SKM-1 (cell line): ENCODE results near the gene VWA7.

ENCODE experiments used
- DNase-seq: peaks from one replicate; lab custom pipeline; 2025; ENCODE audit not compliant: unreplicated experiment; lab: John Stamatoyannopoulos, UW

The VWA7 gene

DNA sequence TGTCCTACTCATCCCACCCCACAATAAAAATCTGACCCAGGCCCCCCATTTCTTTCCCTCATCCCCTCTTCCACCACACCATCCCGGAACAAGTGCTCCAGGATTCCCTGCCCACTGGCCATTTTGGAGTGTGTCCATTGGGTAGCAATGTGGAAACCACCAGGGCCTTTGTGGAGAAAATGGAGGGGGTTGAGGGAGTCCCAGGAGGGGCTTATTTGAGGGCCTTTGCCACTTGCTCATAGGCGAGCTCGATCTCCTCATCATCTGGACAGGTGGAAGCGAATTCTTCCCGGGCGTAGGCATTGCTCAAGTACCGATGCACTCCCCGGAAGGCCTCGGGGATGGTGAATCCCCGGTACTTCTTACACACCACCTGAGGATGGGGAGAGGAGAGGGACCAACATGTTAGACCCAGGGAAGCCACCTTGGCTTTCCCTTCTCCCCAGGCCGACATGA lies 46.5 kb downstream of the VWA7 start:
- no peak for DNase-seq

DNA sequence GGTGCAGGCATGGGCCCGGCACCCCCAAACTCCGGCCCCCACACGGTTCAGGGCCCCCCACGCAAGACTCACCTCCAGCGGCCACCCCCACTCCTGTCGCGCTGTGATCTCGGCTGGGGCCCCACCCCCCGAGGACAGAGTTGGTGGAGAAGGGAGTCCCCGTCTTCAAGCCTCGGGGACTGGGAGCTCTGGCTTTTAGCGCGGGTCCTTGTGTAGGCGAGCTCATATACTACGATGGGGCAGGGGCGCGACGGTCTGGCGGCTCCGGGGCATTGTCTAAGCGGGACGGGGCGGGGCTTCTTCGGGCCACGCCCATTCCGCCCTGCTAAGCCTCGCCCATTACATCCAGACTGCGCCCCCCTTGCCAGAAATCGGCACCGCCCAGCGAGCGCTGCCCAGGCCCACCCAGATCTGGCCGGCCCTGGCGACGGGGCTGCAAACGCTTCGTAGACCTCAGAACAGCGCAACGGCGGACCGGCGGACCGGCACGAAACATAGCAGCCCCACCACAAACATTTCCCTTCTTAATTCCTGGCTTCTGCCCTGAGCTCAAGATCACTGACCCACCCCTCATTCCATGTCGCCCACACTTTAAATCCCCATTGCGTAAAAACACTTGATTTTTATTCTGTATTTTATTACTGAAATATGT lies 47.0 kb downstream of the VWA7 start:
- no peak for DNase-seq

DNA sequence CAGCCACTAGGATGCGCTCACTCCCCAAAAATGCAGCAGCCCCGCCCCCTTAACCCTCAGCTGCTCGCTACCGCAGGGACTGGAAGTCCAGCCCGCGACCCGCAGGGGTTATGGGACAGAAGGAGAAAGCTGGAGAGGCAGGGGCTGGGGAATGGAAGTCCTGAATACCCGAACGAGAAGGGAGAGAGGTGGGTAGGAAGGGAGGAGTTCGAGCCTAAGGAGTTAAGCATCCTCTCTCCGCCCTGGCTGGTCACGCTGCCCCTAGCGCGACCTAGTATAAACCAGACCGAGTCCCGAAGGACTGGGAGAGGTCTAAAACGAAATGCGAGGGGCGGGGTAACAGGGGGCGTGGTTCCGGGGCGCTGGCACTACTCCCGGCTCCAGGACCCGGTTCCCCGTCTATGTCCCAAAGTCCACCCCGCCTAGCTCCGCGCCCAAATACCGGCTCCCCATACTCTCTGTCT lies 47.6 kb downstream of the VWA7 start:
- no peak for DNase-seq

DNA sequence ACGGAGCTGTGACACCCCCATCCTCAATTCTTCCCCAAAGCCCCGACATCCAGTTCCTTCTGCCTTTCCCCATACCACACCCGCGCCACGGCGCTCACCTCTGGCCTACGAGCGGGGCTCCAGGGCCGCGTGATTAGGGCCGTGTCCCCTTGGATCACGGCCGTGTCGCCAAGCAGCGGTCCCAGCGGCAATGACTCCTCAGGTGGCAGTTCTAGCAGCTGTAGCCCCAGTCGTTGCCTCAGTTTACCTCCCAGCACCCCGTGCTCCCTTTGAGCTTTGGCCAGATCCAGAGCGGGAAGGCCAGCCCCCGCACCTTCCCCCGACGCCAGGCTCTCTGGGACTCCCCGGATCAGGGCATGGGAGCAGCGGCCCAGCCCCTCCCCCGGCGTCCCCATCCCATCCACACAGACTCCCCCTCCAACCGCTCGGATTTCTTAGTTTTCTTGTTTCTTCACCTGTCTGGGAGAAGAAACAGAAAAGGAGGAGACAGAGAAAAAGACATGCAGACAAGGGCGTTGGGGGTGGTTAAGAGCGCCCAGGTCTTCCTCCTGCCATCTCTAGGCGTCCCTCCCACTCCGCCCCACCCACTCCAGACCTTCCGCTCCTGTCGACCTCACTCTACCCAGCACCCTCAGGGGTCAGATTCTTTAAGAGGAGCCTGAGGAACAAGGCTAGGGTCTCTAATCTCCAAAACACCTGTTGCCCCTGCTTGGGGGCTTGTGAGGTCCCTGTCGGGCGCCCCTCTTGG lies 48.2 kb downstream of the VWA7 start, which contains the start of gene DDAH2:
DDAH2 (minus strand) TSS at position 533 of the 748 bp plus-strand sequence; CDS start at position 395, 138 bp downstream.
- no peak for DNase-seq

DNA sequence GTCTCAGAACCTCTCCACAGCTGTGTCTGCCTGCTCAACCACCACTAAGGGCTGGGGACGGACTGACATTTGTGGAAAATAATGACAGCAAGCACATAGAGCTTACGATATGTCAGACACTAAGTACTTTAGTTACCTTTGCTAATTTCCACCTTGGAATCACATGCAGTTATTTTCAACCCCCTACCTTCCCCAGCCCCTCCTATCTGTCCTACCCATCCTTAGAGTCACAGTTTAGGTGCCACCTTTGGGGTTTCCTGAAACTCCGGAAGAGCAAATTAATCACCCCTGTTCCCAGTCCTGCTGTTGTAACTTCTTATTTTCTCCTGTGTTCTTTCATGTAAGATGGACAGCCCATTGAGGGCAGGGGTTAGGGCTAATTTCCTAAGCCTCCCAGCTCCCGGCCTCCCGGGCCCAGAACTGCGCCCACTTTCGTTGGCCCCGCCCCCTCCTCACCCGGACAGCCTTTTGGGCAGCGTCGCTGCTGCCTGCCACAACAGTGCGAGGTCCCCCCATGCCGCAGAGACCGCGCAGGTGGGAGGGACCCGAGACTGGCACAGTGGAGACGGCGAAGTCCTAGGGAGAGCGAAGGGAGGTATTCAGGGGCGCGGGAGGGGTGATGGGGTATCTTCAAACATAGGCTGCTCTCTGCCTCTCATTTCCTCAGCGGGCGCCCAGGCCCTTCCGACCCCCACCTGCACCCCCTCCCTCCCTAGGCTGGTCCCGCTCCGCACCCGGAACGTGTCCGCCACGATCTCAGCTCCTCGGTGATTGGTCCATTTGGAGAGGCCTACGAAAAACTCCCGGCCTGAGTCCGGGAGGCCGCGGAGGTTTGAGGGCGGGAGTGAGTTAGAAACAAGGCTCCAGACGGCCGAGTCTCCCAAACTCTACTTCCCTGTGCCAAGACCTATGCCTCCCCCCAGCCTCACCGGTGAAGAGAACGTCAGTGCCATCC lies 49.1 kb downstream of the VWA7 start:
- peak; percentile 90 for DNase-seq

DNA sequence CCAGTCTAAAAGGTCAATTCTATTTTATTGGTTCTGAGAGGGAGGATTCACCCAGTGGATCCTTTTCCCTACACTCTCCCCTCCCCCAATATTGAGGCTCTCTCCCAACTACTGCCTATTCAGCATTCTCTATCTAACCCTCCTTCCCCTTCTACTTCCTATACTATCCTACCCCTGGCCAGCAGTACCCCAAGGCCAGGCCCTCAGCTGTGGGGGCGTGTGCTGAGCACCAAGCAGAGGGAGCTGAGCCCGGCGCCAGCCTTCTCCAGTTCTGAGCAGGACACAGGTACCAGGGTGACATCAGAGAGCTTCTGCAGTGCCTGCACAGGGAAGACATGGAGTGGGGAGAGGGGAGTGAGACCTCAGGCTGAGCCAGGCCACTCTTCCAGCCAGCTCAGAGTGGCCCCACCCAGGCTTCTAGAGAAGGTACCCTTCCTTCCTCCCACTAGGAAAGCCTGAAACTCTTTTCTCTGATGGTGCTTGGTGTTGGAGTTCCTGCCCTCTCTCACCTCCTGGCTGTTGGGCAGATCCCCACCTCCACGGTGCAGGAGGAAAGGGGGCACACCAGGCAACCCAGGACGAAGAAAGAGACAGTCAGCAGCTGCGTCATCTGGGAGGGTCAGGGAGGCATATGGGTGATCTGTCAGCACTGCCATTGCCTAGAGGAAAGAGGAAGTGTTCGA lies 50.0 kb downstream of the VWA7 start:
- no peak for DNase-seq

DNA sequence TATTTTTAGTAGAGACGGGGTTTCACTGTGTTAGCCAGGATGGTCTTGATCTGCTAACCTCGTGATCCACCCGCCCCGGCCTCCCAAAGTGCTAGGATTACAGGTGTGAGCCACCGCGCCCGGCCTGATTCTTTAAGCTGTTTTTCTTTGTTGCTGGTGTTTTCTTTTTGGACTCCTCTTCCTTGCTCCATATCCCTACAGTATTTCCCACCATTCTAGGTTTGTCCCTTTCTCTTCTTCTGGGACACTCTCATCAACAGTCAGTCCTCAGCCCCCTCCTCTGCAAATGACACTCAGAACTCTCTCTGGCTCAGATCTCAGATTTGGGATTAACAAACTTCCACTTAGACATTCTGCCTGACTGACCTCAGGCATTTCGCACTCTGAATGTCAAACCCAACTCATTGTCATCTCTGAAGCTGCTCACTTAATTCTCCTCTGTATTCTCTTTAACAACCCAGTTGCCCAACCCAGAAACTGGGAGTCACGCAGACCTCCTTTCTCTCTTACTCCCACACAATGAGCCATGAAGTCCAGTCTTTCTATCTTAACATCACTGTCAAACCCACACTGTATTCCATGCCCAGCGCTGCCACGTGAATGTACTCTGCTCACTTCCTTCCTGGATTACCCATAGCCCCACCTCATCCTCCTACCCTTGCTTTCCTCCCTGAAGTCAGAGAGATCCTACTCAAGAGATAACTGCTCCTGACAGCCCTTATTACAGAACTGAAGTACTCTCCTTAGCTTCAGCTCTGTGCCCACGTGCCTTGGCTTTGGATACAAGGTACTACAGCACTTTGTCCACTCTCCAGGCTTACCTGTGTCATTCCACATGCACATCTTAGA lies 51.4 kb downstream of the VWA7 start:
- no peak for DNase-seq

DNA sequence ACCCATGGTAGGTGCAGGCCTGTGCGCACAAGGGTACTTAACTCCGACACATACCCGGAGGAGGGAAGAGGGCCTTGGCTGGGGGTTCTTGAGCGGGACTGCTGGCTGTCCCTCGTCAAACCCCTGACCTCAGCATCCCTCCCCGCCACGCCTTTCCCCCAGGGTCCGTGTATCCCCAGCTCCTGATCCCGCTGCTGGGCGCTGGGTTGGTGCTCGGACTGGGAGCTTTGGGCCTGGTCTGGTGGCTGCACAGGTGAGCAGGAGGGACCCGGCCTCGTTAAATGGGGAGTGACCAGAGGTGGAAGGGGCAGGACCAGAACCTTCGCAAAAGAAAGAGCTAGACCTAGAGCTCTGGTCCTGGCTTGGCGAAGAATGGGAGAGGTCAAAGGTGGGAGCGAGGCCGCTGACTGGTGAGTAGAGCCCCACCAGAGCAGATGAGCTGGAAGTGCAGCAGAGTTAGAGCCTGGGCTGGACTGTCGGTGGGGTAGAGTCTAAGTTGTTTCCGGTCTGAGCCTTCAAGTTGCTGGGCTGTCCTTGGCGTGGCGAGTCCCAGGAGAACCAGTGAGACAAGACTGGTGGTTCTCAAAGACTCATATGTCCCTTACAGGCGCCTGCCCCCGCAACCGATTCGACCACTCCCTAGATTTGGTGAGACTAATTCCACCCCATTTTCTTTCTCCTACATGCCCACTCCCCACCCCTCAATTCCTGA lies 53.0 kb downstream of the VWA7 start:
- no peak for DNase-seq

DNA sequence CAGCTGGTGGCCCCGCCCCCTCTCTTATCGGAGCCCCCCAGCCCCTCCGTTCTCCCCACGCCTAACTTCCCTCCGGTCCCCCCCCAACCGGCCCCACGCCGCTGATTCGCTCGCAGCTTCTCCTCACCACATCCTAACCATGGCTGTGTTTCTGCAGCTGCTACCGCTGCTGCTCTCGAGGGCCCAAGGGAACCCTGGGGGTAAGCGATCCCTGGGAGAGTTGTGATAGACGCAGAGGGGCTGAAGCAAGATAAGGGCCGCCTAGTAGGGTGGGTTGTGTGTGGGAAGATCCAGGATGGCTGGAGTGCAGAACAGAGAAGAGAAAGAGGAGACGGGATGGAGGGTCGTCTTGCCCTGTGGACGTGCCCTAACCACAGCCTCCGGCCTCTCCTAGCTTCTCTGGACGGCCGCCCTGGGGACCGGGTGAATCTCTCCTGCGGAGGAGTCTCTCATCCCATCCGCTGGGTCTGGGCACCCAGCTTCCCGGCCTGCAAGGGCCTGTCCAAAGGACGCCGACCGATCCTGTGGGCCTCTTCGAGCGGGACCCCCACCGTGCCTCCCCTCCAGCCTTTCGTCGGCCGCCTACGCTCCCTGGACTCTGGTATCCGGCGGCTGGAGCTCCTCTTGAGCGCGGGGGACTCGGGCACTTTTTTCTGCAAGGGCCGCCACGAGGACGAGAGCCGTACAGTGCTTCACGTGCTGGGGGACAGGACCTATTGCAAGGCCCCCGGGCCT lies 53.7 kb downstream of the VWA7 start, which contains the start of gene MPIG6B:
MPIG6B (plus strand) TSS at position 129 of the 735 bp plus-strand sequence; CDS start at position 140, 11 bp downstream.
- no peak for DNase-seq

DNA sequence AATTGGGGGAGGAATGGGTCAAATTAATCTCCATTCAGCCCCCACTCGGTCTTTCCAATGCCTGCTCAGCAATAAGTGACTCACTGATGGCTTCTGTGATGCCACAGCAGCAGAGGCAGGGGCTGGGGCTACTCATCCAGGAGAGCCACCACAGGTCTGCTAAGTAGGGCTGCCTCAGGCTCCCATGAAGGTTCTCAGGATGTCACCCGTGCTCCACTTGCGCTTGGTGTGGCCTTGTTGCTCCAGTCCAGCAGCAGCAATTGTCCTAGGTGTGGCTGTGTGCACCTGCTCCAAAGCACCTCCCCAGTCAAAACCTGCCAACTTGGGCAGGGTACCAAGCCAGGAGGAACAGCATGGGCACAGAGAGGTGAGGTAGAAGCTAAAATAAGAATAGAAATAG lies 55.0 kb downstream of the VWA7 start:
- DNase-seq: no peak

DNA sequence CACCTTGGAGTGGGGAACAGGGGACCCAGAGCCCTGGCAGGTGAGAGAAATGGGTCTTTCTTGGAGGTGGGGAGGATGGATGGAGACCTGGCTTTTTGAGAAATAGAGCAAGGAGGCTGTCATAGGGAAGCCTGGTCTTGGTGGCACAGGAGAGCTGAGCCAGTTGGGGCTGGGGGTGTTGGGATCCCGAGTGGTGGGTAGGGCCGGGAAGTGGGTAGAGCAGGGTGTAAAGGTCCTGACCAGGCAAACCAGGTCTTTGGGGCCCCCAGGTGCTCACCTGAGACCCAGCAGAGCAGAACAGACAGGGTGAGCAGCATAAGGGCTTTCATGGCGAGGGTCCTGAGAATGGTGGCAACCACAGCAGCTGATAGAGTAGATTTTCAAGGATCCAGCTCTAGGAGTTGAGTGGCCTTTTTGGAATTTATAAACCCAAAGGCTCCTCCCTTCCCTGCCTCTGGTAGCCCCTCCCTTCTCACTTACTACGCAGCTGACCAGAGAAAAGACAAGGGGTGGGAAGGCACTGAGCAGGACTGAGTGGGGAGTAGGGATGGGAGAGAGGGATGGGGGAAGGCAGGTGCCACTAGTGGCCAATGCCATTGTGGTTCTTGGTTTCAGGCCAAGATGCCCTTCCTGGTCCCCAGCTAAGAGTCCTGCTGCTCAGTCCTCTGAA lies 55.6 kb downstream of the VWA7 start, which contains the start of gene LY6G6C:
LY6G6C (minus strand) TSS at position 396 of the 670 bp plus-strand sequence; CDS start at position 329, 67 bp downstream.
- no peak for DNase-seq

DNA sequence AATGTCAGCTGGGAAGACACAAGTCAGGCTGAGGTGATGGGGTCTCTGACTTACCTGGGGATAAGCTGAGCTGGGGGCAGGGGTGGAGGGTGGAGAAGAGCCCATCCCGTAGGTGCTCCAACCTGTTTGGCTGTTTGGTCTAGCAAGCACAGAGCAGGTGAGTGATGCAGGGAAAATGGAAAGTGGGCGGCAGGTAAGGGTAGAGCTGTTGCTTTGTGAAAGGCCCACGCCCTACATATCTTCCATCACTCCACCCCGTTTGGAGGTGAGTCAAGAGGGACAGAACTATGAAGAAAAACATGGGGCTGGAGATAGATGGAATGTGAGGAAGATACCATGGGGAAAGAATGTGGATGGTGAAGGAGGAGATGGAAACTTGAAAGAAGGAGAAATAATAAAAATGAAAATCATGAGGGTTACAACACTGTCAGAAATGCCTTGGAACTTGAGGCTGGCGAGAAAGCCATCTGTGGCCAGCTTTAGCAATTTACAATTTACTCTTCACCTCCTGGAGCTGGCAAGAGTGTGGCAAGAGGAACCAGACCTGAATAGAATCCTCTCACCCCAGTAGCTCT lies 56.8 kb downstream of the VWA7 start:
- DNase-seq: no peak

DNA sequence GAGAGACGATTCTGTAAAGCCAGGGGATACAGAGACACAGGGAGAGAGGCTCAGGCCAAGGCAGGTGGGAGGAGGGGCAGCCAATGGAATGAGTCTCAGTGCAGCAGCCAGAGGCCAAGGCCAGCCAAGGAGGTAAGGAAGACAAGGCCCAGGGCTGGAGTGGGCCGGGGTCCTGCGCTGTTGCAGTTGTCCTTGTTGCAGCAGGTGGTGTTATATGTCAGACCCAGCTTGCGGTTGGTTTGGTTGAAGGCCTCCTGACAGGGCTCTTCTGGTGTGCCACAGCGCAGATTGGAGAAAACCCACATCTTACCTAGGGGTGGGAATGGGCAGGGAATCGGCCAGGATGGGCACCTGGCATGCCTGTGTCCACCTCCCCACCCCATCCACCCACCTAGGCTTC lies 58.1 kb downstream of the VWA7 start:
- DNase-seq: no peak

DNA sequence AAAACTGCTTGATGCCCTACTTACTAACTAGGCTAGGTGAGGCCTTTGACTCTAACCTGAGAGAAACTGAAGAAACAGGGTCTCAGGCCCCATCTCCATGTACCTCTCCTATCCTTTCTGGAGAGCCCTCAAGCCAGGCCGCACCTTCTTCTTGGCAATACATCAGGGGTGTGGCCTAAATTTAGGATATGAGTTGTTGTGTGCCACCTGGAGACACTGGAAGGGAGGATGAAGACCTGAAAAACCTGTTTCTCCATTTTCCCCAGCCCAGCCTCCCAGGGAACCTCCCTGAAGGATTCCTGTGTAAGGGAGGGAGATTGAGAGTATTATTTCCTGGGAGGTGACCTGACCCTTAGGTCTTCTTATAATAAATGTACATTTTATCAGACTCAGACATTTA lies 58.9 kb downstream of the VWA7 start:
- no peak for DNase-seq

DNA sequence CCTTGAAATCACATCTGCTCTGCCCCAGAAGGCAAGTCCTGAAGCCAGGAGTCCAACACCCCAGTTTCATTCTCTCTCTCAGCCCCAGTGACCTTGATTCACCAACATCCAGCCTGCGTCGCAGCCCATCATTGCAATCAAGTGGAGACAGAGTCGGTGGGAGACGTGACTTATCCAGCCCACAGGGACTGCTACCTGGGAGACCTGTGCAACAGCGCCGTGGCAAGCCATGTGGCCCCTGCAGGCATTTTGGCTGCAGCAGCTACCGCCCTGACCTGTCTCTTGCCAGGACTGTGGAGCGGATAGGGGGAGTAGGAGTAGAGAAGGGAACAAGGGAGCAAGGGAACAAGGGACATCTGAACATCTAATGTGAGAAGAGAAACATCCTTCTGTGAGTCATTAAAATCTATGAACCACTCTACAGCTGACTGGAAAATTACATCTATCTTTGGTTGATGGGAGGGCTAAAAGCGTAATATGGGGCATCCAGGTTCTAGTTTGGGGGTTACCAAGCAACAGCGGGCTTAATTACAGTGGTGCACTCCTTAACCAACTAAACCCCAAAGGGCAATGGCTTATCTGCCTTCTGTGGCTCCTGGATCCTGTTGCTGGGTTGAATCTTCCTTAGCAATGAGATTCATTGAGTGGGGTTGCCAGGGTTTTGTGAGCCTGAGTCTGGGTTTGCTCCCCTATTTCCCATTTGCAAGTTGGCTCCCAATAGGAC lies 59.5 kb downstream of the VWA7 start:
- DNase-seq: no peak
